CD4-positive, alpha-beta T cell treated with Interleukin-15 for 1 hour (primary cell): ENCODE data around the gene OR52A1.
"Not testable (repeated sequence)": the region's sequence is repeated elsewhere in the genome, so short reads cannot be mapped to it uniquely, and the experiment has no call there.

Experiments
- DNase-seq: peaks from one replicate; pipeline ENCODE4 v3.0.0-alpha.2; 2020

The OR52A1 gene

DNA sequence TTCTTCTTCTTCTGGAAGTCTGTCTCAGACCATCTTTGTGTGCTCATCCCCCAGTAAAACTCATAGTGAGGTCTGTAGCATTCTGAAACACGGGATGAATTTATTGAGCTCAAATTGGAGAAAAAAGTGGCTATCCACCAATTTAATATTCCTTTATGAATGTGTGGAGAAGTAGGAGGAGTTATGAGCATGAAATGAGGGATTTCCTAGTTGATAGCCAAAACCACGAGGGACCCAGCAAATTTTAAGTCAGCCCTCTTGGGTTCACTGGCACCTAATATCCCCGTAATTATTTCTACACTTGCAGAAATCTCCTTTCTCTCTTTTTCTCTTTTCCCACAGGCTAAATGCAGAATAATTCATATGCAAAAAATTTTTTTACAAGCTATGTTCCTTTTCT is at the start of gene OR52A1:
OR52A1 (minus strand) TSS at position 101 of the 400 bp plus-strand sequence. CDS start 2,388 bp downstream, outside the sequence.
- DNase-seq, result no peak

DNA sequence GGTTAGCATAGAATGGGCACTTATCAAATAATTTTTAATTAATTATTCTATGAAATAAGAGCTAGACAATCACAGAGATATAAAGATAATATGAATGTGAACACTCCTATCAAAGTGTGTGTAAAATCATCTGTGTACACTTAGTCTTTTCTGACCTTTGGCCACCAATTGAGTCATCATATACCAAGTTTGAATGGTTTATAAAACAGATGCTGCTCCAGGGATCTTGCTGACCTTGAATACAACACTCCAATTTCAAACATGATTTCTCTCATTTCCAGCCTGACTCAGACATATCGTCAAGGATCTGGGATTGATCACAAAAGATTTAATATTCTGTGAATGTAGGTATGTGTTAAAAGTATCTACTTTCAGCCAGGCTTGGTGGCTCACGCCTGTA is 48.8 kb upstream of the OR52A1 start:
- DNase-seq, result no peak

DNA sequence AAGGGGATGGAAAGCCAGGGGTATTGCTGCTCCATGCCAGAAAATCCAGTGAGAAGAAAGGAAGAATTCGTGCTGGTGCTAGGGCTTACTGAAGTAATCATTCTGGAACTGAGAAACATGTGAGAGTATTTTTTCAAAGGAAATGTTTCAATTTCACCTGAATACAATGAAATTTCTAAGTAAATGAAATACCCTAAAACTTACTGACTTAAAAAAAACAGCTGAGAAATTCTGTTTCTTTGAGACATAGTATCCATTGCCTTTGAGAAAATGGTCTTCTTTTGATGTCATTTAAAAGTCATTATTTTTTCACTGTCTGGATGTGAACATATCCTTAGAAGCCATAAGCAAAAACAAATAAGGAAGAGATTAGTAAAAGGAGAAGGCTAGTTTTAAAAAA is 46.0 kb upstream of the OR52A1 start, which contains the start of gene OR51V1:
OR51V1 (minus strand) TSS at position 101 of the 400 bp plus-strand sequence; CDS start at position 101, 0 bp downstream.
- no peak for DNase-seq

DNA sequence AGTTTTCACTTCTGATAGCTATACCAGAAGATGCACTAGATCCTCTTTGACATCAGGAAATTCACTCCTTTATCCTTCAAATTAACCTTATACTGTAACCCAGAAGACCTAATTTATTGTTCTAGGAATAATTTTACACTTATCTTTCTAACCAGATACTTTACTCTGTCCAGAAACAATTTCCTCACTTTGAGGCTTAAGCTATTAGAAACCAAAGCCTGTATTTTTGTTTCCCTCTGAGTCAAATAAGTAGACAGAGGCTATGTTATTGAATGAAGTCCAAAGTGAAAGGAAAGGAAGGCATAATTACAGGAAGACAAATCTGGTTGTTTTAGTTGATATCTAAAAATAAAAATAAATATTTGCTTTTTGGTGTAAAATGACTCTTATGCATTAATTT is 43.7 kb upstream of the OR52A1 start:
- DNase-seq, result no peak

DNA sequence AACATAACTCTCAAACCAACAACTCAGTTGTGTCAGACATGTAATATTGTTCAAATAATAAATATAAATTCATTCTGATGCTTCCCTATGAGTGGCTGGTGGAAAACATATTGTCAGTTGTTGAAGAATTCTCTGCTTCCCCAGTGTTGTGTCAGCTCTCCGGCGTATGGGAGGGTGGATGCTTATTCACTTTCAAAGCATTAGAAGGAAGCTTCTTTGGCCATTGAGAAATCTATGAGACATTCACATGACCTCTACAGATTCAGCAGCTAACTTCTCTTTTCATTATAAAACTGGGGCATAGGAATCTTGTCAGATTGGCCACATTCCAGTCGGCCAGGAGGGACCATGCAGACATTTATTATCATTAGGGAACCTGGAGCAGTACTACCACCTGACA is 43.0 kb upstream of the OR52A1 start:
- no peak for DNase-seq

DNA sequence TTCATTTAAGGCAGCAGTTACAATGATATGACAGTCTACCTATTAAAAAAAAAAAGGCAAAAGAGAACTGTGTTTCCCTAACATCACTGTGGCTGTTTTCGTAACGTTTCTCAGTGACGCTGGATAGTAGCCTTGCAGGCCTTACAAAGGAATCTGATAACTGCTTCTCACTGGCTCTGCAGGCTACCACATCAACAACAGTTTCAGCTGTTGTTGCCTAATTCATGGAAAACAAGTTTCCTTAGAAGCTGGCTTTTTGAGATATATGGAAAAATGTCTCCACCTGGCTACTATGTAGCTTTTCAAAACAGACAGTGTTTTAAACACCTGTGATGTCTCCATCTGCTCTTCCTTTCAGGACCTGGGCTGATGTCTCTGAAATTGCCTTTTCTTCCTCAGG is 42.2 kb upstream of the OR52A1 start:
- DNase-seq, result no peak

DNA sequence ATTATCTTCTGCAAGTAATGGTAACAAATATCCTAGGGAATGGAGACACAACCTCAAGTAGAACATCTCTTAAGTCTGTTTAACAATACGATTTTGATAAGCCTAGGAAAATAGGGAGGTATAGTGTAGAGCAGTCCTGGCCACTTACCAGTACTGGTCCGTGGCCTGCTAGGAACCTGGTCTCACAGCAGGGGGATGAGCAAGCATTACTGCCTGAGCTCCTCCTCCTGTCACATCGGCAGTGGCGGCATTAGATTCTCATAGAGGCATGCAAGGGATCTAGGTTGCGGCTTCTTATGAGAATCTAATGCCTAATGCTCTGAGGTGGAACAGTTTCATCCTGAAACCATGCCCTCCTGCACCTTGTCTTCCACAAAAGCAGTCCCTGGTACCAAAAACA is 41.5 kb upstream of the OR52A1 start:
- DNase-seq, result no peak

DNA sequence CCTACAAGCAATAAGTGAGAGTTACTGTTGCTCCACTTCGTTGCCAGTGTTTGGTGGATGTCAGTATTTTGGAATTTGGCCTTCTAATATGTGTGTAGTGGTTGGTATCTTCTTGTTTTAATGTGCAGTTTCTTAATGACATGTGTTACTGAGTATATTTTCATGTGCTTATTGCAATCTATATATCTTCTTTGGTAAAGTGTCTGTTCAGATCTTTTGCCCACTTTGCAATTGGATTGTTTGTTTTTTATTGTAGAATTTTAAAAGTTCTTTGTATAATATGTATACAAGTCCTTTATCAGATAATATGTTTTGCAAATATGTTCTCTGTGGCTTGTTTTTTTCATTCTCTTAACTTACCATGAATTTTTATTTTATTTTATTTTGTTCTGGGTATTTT is 38.2 kb upstream of the OR52A1 start:
- DNase-seq, result no peak

DNA sequence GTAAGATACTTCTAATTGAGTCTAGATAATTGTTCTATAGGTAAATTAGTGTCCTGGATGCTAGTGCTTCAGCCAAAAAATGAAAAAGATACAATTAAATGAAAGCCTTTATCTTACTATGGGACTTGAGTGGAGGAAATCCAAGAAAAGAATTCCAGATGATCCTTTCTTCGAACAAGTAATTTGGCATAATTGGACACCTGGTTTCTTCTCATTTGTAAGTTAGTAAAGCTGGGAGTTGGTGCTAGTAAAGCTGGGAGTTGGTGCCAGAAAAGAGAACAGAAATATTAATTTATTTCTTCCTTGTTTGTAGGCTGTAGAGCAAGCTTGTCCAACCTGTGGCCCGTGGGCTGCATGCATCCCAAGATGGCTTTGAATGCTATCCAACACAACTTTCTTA is 33.6 kb upstream of the OR52A1 start:
- no peak for DNase-seq

DNA sequence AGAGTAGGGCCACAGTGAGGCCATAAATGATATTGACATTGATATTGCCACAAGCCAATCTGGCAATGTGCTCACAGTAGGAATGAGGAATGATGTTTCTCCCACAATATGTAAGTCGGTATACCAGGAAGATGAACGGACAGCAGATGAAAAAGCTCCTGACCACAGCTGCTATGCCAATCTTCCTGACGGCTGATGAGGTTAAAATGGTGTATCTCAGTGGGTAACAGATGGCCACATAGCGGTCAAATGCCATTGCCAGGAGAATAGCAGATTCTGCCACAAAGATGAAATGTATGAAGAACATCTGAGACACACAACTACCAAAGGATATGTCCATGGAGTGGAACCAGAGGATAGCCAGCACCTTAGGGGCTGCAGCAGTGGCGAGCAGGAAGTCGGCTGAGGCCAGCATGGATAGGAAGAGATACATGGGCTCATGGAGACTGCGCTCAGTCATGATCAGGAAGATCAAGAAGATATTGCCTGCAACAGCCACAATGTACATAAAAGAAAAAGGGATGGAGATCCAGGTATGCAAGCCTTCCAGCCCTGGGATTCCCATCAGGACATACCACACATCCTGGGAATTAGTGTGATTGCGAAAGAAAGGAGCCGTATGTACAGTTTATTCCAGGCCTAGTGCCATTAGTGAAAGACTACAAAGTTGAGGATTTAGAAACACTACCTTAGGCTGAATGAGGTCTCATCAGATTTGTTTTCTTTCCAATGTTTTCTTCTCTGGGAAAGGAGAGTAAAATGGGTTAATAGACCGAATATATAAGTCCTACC is 23.7 kb upstream of the OR52A1 start:
- no peak for DNase-seq

DNA sequence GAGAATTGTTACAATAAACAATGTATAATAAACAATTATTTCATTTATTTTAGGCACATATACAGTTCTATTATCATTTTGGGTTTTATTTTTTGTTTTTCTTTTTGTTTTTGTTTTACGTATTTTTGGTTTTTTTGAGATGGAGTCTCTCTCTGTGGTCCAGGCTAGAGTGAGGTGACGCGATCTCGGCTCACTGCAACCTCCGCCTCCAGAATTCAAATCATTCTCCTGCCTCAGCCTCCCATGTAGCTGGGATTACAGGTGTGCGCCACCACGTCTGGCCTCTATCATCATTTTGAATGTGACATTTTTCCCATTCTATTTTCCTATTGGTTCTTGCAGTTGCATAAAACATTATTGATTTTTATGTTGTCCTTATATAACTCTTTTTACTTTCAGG is 20.4 kb upstream of the OR52A1 start:
- no peak for DNase-seq

DNA sequence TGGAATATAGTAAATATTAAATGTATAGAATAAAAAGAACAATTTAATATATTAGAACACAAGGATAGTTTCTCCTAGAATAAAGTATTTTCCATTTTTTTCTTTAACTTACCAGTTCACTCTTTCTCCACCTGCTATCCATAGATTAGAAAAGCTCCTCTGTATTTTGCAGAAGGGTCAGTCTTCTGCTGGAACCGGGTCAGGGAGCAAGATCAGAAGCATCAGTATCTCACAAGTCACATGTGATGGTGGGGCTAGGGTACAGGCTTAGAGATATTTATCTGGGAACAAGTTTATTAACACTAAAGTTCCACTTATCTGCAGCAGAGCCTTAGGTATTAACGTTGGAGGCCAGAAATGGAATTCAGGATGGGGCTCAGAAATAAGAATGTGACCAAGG is 17.3 kb upstream of the OR52A1 start:
- DNase-seq, result no peak

DNA sequence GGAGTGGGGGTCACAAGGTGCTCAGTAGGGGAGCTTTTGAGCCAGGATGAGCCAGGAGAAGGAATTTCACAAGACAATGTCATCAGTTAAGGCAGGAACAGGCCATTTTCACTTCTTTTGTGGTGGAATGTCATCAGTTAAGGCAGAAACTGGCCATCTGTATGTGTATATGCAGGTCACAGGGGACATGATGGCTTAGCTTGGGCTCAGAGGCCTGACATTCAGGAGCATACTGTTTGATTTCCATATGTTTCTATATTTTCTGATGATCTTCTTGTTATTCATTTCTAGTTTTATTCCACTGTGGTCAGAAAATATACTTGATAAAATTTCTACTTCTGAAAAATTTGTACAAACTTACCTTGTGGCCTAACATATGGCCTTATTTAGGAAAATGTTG is 11.3 kb upstream of the OR52A1 start:
- not testable (repeated sequence) for DNase-seq

DNA sequence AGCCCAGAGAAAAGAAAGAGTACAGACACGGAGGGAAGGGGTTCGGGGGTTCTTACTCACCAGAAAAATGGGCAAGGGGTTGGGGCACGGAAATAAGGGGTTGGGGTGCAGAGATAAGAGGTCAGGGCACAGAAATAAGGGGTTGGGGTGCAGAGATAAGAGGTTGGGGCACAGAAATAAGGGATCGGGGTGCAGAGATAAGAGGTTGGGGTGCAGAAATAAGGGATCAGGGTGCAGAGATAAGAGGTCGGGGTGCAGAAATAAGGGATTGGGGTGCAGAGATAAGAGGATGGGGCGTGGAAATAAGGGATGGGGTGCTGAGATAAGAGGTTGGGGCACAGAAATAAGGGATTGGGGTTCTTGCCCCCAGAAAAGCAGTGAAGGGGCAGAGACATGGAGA is 10.2 kb upstream of the OR52A1 start:
- not testable (repeated sequence) for DNase-seq

DNA sequence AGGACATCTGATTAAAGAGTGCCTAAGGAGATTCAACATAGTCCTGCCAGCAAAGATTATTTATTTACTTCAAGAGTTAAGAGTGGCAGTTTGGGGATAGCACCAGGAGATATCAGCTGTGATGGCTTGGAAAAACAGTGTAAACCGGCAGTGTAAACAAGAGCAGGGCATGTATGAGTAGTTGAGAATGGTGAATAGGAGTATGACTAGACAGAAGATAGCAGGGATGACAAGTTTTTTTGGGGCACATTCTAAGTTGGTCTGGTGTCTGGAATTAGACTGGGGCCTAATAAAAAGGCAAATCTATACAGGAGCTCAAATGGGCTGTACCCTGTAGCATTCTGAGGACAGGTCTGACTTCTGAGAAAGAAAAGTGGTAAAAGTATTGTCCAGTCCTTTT is 6.5 kb upstream of the OR52A1 start:
- DNase-seq, result not testable (repeated sequence)

DNA sequence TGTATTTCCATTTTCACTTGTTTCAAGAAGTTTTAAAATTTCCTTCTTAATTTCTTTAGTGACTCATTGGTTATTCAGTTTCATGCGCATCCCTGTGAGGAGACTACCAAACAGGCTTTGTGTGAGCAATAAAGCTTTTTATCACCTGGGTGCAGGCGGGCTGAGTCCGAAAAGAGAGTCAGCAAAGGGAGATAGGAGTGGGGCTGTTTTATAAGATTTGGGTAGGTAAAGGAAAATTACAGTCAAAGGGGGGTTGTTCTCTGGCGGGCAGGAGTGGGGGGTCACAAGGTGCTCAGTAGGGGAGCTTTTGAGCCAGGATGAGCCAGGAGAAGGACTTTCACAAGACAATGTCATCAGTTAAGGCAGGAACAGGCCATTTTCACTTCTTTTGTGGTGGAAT is 5.7 kb upstream of the OR52A1 start:
- DNase-seq, result not testable (repeated sequence)

DNA sequence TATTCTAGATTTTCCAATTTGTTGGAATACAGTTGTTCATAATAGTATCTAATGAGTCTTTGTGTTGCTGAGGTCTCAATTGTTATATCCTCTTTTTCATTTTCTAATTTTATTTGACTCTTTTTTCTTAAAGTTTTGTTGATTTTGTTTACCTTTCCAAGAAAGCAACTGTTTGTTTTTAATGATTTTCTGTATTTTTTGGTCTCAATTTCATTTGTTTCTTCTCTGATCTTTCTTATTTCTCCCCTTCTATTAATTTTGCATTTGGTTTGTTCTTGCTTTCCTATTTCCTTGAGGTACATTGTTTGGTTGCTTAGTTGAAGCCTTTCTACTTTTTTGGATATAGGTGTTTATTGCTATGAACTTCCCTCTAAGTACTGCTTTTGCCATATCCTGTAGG is 5.2 kb upstream of the OR52A1 start:
- no peak for DNase-seq

DNA sequence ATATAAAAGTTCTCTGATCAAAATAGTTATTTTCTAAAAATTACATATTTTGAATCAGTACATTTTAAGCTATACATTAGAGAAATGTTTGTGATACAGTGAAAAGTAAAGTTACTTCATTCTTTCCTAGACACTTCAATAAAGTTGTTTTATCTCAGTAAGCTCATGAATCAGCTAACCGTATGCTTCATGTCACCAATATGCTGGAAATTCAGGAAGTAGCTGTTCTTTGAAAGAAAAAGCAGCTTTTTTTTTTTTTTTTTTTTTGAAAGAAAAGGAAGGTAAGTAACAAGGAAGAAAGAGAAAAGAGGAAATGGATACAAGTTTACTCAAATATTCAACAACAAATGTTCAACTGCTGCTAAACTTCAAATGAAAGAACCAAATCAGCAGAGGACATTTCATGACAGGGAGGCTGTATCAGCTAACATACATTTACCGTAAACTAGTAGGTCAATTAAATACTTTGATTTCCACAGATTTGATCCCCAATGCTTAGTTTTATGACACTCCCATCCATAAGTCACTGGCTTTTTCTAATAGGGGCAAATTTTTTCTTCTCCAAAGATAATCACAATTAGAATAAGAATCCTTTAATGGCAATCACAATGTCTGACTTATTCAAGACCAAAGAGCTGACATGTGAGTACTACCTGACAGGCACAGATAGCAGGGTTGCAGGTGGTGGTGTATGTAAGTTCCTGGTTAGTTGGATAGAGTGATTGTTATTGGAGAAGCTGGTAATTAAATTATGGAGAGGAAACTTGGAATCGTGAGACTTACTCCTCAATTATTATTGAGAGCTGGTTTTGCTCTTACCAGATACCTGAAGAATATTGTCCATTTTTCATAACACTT is 754 bp downstream of the OR52A1 start:
- DNase-seq, result no peak

DNA sequence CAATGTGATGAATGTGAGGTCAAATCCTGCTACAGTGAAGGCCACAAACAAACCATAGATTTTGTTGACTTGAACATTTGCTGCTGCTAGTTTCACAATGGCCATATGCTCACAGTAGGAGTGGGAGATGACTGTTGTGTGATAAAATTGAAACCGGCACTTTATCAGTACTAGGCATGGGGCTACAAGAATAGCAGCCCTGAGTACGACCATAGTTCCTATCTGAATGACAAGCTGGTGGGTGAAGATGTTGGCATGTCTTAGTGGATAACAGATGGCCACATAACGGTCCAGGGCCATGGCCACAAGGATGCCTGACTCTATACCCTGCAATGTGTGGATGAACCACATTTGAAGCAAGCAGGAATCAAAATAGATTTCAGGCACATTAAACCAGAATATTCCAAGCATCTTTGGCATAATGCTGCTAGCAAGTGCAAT is 2.8 kb downstream of the OR52A1 start:
- no peak for DNase-seq

DNA sequence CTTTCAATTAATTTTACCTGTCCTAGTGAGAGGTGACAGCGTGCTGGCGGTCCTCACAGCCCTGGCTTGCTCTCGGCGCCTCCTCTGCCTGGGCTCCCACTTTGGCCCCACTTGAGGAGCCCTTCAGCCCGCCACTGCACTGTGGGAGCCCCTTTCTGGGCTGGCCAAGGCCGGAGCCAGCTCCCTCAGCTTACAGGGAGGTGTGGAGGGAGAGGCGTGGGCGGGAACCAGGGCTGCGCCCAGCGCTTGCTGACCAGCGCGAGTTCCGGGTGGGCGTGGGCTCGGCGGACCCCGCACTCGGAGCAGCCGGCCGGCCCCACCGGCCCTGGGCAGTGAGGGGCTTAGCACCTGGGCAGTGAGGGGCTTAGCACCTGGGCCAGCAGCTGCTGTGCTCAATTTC is 10.4 kb downstream of the OR52A1 start:
- not testable (repeated sequence) for DNase-seq

DNA sequence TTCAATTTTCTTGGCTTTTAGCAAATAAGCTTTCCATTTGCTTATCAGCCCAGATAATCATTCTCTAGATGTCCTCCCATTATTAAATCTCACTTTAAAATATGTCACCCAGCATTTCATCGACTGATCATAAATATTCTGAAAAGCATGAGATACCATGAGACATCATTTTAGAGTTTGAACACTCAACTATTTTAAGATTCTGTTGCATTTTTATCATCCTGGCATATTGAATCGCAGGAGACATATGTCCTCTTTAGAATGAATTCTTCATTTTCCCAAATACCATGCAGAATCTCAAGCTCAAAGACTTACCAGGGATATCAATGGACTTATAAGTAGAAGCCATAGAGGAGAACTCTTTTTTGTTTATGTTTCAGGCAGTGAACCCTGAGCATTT is 16.6 kb downstream of the OR52A1 start, which contains the start of gene OR52A5:
OR52A5 (minus strand) TSS at position 361 of the 400 bp plus-strand sequence. CDS start 5,714 bp downstream, outside the sequence.
- no peak for DNase-seq

DNA sequence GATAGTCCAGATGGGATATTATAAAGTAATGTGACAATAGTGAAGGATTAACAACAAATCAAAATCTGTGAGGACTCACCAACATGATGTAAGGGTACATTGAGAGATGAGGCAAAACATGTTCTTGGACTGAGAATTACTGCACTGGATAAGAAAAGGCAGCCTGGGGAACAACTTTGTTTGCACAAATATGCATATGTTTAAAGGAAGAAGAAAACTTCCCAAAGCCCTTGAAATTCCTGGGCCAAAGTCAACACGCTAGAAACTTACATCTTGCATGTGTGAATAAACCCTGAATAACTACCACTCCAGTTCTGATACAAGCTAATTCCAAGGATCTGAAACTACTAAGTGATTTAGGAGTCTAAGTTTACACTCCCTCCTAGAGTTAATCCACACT is 17.5 kb downstream of the OR52A1 start:
- no peak for DNase-seq

DNA sequence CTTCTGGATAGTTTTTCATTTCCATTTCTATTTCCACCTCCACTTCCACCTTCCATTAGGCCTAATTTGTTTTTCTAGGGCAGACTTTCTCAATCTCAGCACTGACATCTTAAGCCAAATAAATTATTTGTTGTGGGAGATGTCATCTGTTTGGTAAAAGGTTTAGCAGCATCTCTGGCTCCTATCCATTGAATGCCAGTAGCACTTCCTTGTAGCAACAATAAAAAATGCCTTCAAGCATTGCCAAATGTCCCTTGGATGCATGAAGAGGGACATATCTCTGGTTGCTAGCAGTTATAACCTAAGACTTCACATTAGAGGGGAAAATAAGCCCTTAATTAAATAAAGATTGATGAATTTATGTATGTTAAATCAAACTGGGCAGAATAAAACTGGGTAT is 18.3 kb downstream of the OR52A1 start:
- DNase-seq, result no peak
